HG03520 (cell line): Measurements from ENCODE around the gene SLC16A1.
"Not testable (repeated sequence)": the region's sequence is repeated elsewhere in the genome, so short reads cannot be mapped to it uniquely, and the experiment has no call there.

Experiments used
- ATAC-seq: cut with Tn5 transposase; IDR thresholded peaks from one replicate; pipeline ENCODE4 v1.9.1; 2021; ENCODE audit warnings: mild to moderate bottlenecking, moderate library complexity; ENCODE audit not compliant: unreplicated experiment

Gene SLC16A1

GRCh38 chr1:112955773-112956543, at the start of gene SLC16A1:
TSS of gene SLC16A1 (minus strand) at chr1:112956196. CDS start at chr1:112929308, 26,888 bp downstream.
- peak; percentile 67 for ATAC-seq

DNA sequence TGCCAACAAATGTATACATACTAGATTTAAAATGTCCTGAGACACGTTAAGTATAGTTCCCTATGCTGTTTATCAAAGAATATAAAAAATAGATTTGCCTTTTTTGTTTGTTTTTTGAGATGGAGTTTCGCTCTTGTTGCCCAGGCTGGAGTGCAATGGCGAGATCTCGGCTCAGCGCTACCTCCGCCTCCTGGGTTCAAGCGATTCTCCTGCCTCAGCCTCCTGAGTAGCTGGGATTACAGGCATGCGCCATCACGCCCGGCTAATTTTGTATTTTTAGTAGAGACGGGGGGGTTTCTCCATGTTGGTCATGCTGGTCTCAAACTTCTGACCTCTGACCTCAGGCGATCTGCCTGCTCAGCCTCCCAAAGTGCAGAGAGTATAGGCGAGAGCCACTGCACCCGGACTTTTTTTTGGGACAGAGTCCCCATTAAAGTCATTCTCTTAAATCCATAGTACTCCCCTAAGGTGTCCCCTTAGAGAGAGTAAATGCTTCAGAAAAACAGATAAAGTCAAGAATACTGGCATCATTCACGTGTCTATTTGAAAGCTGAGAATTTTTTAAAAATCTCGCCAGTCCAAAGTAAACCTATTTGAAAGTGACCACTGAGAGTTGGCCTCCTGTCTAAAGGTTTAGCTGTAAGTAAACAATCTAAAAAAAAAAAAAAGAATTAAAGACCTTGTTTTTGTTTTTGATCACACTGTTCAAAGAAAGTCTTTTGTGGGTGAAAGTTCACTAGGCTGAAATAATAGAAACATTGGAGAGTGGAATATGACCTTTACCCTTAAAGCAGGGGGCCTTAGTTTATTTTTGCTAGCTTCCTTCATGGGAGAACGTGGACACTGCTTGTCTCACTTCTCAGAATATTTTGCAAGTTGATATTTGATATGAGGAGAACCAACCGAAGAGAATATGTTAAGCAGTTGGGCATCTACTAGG, 48.0 kb upstream of the SLC16A1 start:
- ATAC-seq: no peak

DNA sequence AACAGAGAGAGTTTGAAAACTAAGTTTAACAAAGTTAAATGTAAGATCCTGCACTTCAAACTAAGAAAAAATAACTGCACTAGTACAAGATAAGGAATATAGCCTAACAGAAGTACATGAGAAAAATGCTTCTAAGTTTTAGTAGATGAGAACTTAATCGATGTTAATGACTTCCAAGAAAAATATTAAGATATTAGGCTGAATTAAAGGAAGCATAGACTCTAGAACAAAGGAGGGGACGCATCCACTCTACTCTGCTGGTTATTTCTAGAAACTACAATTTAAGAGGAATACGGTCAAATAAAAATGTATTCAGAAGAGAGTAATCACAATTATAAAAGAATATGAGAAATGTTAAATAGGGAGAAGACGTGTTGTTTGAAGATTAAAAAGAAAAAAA, 46.3 kb upstream of the SLC16A1 start:
- no peak for ATAC-seq

DNA sequence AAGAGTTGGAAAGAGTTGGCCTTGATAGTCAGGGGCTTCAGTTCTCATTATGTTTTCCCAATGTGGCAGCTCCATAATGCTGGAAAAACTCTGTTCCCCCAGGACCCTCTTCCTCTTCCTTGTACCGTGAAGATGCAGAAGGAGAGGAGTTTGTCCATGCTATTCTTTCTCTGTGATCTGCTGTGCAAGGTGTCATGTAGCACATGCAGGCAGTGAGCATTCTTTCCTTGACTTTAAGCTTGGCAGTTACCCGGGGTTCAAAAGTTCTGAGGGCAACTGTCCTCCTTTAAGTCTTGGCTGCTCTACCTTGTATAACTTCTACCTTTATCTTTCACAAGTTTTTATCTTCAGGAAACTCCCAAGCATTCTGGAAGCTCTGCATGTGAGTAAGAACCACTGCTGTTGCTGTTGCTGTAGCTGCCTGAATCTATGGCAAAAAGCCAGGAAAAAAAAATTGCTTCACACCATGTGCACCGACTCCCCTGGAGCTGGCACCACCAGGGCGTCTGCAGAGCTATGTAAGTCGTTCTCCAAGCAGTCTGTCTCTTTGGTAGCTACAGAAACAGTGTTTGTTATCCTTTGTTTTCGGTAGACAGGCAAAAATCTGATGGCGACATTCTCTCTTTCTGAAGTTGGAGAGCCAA, 42.7 kb upstream of the SLC16A1 start:
- no peak for ATAC-seq

GRCh38 chr1:112997781-112998180, 41.8 kb upstream of the SLC16A1 start:
- no peak for ATAC-seq

GRCh38 chr1:112995890-112996289, 39.9 kb upstream of the SLC16A1 start:
- ATAC-seq: no peak

DNA sequence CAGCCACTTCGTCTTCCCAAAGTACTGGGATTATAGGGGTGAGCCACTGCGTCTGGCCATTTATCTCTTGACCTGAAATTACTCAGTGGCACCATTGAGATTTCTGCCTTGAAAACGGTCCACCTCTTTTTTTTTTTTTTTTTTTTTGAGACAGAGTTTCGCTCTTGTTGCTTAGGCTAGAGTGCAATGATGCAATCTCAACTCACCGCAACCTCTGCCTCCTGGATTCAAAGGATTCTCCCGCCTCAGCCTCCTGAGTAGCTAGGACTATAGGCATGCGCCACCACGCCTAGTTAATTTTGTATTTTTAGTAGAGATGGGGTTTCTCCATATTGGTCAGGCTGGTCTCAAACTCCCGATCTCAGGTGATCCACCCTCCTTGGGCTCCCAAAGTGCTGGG, 39.0 kb upstream of the SLC16A1 start:
- not testable (repeated sequence) for ATAC-seq

- ATAC-seq: no peak
Observed at GRCh38 chr1:112992780-112993179, 36.8 kb upstream of the SLC16A1 start.

GRCh38 chr1:112991402-112992120, 35.6 kb upstream of the SLC16A1 start:
- ATAC-seq: no peak

DNA sequence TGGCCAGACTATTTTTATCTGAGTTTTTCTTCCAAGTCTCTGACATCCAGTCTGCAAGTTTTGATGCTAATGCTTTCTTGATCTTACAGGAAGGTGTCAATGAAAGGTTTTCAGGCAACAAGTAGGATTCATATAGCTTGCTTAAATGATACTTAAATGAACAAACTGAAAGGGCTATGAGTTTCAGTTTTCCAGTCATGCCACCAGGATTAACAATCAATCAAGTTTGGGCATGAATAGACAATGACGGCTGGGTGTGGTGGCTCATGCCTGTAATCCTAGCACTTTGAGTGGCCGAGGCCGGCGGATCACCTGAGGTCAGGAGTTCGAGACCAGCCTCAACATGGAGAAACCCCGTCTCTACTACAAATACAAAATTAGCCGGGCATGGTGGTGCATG, 34.3 kb upstream of the SLC16A1 start:
- no peak for ATAC-seq

DNA sequence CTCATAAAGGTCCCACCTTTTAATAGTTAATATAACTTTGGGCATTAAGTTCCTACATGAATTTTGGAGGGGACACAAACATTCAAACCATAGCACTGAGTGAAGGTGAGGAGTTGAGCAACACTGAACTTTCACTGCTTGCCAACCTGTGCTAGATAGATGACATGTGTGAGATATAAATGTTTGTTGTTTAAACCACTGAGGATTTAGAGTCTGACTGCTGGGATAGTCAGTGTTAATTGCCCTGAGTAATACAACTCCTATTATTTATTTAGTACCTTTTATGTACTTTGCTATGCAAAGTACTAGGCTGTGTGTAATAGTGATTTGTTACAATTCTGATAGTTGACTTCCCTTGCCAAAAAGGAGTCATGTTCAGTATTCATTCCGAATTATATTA, 32.4 kb upstream of the SLC16A1 start:
- no peak for ATAC-seq

- ATAC-seq: no peak
Observed at GRCh38 chr1:112985123-112985522, 29.1 kb upstream of the SLC16A1 start.

GRCh38 chr1:112983537-112984131, 27.6 kb upstream of the SLC16A1 start:
- ATAC-seq: no peak

- no peak for ATAC-seq
Observed at GRCh38 chr1:112982853-112983536, 27.0 kb upstream of the SLC16A1 start.

DNA sequence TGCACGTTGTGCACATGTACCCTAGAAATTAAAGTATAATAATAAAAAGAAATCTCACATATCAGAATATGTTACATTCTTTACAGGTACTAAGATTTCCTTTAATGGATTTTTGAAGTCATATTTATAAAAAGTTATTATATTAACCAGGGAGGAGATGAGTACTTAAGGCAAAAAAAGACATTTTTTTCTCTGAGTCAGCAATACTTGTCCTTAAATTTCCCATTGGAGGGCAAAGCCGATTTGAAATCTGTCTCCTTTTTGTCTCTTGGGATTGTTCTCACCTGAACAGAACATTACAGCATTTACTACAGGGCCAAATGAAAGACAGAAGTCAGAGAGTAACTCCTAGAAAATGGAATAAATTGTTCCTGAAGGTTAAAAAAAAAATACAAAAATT, 26.3 kb upstream of the SLC16A1 start:
- no peak for ATAC-seq

DNA sequence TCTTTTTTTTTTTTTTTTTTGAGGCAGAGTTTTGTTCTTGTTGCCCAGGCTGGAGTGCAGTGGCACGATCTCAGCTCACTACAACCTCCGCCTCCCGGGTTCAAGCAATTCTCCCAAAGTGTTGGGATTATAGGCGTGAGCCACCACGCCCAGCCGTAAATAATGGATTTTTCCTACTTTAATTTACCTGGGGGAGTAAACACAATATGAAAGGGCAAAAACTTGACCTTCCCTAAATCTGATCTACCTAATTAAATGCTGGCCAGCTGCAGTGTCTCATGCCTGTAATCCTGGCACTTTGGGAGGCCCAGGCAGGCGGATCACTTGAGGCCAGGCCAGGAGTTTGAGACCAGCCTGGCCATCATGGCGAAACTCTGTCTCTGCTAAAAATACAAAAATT, 25.8 kb upstream of the SLC16A1 start:
- ATAC-seq: not testable (repeated sequence)

DNA sequence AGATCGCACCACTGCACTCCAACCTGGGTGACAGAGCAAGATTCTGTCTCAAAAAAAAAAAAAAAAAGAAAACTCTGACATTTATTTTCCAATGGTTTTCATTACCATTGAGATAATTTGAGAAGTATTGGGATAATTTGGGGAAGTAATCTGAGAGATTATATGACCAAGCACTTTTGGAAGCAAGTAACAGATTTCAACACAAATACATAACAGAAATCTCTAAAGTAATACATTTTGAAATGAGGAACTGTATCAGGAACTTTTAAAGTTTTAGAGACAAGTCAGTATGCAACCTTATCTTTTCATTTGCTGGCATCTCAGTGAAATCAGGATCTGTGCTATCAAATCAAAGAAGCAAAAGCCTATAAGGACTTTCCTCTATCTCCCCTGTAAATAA, 25.4 kb upstream of the SLC16A1 start:
- no peak for ATAC-seq

- no peak for ATAC-seq
Observed at GRCh38 chr1:112975336-112975735, 19.3 kb upstream of the SLC16A1 start.

DNA sequence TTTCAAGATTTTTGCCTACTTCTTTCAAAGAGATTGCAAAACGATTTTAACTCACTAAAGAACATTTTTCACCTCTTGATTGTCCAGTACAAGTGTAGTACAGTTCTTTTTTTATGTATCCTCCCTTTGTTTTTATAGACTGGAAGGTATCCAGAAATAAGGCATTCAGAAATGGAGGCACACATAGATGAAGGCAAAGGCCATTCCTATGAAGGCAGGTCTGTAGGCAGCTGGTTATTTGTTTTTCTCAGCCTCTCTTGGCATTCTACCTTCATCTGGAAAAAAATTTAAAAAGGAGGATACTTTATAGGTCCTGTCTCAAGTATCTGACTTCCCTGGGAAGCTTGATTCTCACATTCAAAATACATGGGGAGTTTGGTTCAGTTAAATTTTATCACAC, 18.6 kb upstream of the SLC16A1 start:
- no peak for ATAC-seq

DNA sequence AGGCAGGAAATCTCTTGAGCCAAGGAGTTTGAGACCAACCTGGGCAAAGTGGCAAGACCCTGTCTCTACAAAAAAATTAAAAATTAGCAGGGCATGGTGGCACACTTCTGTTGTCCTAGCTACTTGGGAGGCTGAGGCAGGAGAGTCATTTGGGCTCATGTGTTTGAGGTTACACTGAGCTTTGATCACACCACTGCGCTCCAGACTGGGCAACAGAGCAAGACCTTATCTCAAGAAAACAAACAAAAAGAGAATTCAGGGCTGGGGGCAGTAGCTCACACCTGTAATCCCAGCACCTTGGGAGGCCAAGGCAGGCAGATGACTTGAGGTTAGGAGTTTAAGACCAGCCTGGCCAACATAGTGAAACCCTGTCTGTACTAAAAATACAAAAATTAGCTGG, 17.8 kb upstream of the SLC16A1 start:
- ATAC-seq: no peak
